DMS53 (cell line): Measurements from ENCODE around the gene EPB41L2.
"Not testable (repeated sequence)": the region's sequence is repeated elsewhere in the genome, so short reads cannot be mapped to it uniquely, and the experiment has no call there.

ENCODE experiments used
- DNase-seq: peaks from one replicate; lab custom pipeline; 2025; lab: John Stamatoyannopoulos, UW

Gene EPB41L2

DNA sequence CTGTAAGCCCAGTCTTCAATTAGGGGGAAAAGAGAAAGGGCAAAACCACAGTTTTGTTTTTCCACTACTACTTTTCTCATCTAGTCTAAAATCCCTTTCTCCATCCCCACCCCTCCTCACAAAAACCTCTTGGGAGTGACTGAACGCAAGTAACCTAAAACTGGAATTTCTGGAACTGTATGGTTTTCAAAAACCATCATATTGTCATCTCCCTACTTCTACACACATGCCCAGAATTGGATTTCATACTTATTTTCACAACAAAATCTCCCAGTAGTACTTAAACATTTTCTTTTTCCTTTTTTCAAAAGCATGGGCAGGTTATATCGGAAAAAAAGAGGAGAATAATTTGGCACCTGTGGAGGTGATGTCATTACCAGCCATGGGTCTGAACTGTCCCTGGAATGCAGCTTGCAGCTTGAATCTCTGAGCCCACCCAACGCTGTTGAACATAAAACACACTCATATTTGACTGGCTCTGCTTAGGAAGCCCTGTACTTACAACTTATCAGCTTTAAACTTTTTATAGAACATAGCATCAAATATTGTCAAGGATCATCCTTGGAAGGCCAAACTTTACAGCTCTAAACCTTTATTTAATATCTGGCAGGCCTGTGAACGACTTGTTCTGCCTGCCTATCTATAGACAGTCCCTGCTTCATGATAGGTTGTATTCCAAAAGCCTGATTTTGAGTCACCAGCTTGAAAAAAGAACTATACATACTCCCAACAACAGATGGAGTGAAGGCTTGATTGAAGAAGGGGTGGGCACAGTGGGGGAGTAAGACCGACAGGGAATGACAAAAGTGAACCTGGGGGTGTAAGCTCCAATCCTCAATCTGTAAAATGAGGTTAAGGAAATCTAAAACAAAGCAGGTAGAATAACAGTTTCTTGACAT lies 59.3 kb downstream of the EPB41L2 start:
- no peak for DNase-seq

DNA sequence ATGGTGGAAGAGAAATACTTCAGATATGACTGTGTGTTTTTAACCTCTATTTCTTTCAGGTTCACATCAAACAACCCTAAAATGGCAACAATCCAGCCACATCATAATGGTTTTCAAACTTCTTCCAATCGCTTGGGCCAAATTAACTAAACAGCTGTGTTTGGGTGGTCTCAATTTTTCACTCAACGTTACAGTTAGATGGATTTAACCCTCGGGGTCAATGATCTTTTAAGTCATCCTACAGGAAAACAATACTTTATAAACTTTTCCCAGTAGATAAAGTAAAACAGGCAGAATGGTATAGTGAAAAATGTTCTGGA lies 60.4 kb downstream of the EPB41L2 start:
- DNase-seq, result no peak

DNA sequence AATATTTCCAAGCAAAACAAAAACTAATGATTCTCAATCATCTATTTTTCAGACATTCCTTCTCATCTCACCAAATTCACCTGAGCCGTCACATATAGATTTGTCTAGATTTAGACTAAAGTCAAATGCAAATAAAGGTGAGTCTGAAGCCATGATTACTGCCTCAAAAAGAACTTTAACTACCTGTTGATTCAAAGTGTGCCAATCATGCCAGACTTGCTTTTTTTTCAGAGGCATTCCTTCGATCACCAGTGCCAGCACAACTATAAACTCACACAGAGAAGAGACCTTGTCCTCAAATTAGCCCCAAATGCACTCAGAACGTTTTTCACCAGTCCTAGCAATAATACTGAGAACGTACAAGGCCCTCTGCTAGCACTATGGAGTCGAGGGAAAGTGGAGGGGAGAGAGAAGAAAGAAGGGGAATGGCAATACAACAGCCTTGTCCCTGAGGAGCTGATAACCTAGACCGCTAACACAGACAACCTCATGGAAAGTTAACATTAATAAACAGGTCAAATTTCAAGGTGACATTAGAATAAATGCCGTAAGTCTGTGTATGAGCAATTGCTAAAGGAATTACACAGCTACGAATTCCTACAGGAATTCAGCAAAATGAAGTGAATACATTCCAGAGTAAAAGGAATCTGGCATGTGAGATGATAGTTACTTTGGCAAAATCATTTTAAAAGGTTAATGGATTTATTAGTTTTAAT lies 60.9 kb downstream of the EPB41L2 start:
- no peak for DNase-seq

DNA sequence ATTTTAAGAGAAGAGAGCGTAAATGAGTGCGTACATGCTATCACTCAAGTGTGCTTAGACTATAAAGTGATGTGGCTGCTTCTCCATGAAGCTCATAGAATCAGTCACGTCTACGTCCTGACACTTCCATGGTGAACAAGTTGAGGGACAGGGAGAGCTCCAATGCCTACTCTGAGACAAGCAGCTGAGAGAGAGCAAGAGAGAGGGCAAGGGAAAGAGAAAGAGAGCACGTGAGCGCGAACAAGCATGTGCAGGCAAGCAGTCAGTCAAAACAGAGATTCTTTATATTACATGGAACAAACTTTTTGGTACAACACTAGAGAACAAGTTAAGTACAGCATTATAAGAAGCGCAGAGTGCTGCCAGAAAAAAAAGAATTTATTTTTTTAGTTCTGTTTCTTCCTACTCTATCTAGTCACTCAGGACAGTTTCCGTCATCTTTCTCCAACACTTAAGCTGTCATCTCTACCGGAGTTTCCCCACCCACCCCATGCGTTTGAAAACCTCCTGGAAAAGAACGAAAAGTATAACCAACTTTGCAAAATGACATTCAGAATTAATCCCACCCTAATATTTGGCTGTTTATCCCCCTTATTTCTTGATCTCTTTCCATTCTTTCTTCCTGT lies 61.8 kb downstream of the EPB41L2 start:
- no peak for DNase-seq

DNA sequence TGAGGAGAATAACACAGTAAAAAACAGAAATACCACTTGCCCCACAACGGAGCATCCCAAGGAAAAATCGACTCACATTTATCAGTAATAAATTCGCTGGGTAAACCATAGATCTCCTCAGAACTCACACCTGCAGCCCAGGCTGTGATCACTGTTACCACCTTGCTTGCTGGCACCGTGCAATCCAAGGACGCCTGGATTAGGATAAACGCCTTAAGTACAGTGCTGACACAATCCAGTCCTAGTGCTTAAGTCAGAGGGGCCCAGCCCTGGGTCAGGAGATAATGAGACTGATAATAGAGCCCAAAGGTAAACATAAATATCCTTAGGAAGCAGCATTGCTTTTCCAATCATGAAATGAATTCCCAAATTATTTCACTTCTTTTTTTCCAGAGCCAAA lies 62.5 kb downstream of the EPB41L2 start:
- no peak for DNase-seq

DNA sequence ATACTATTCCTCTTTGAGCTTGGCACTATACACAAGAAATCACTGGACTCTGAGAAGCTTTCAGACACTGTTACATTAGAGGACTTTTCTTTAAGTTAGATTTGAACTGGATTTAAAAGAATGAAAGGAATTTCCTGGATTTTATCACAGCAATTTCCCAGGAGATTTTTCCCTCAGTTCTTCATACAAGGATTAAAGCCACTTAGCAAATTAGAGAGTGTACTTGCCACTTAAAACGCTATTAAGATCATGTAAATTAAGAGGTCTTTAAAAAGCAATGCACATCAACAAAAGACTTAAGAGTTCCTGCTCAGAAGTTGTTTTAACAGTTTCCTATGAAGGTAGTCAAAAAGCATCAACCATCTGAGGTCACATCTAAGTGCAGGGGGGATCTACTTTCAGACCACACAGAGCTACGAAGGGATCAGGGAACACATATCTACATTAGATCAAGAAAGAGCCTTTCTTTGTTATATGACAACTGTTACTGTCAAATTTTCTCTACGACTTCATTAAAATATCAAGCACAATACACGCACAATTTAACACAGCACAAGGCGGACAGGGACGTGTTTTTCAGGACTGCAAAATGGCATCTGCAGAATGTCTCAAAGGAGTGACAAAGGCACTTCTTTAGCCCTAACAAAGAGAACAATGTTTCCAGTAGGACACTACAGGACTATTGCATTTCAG lies 65.8 kb downstream of the EPB41L2 start:
- DNase-seq, result no peak

DNA sequence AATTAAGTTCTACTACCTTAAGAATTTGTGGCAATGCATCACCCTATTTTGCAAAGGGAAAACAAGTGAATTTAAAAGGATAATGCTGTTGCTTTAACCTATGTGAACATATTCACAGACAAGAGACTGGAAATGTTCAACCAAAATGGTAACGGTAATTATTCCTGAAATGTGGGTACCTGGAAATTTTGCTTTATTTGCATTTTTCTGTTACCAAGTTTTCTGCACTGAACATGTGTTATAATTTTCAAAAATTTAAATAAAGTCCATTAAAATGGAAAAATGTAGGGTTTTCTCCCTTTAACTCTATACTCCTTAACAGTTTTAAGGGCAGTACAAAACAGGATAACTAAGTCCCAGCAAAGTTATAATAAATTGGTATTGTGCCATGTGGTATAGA lies 66.4 kb downstream of the EPB41L2 start:
- no peak for DNase-seq

DNA sequence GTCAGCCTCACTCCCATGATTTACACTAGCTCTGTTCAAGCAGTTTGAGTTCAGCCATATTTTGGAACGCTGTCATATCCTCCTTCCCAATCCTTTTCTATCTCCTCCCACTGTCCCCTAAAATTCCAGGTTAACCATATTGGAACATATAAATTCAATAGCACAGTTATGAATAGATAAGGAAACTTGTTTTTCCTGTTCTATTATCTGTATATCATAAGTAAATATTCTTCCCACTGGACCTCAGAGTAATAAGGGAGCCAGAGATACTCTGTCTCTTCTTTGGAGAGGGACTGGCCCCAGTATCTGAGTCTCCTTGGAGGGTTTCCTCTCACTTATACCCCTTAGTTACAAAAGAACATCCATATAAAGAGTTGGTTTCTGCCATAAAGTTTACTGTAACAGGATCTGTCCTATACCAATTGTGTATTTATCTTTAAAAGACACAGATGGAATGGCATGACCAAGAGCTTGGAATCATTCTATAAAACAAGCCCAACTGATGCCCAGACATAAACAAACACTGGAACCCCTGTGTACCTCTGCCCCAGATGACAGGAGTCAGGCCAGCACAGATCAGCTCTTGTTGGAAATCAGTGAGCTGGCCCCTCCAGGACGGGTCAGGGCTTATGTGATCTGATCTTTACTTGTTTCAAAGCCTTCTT lies 67.1 kb downstream of the EPB41L2 start:
- peak; percentile 50 for DNase-seq

DNA sequence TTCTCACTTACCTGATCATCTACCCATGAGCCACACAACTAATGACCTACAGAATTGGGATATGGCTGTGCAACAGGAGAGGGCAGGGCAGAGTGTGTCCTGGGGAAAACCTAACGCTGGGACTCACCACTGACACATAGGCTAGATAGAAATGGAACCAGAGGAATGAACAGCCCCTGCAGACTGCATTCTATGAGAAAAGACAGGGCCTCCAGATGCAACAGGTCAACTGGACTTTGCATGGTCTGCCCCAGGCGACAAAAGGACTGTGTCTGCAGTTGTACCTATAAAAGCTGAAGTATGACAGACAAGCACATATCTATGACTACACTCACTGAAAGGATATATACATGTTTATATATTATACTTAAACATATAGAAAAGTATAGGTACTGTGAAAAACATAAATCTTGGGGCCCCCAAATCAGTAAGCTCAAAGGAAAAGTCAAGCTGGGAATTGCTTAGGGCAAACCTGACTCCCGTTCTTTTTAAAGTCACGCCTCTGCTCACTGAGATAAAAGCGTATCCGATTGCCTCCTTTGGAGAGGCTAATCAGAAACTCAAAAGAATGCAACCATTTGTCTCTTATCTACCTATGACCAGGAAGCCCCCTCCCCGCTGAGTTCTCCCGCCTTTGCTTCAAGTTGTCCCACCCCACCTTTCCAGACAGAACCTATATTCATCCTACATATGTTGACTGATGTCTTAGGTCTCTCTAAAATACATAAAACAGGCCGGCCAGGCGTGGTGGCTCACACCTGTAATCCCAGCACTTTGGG lies 68.5 kb downstream of the EPB41L2 start:
- DNase-seq, result no peak

DNA sequence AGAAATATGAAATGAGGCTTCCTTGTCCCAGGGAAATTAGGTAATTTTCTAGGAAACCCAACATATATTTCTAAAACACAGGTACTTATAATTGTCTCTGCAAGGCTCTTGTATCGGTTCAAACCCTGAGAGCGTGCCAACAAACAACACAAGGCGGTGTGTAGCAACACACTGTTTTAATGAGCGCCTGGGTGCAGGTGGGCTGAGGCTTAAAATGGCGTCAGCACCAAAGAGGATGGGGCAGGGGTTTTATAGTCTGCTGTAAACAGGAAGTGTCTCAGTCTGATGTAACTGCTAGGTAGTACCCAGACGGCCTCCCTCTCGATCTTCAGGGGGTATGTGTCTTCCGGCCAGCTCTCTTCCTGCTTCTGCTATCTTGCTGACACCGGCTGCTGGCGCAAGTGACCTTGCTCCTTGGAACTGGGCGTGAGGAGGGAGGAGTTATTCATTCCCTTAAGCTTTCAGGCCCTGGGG lies 69.7 kb downstream of the EPB41L2 start:
- DNase-seq, result no peak

DNA sequence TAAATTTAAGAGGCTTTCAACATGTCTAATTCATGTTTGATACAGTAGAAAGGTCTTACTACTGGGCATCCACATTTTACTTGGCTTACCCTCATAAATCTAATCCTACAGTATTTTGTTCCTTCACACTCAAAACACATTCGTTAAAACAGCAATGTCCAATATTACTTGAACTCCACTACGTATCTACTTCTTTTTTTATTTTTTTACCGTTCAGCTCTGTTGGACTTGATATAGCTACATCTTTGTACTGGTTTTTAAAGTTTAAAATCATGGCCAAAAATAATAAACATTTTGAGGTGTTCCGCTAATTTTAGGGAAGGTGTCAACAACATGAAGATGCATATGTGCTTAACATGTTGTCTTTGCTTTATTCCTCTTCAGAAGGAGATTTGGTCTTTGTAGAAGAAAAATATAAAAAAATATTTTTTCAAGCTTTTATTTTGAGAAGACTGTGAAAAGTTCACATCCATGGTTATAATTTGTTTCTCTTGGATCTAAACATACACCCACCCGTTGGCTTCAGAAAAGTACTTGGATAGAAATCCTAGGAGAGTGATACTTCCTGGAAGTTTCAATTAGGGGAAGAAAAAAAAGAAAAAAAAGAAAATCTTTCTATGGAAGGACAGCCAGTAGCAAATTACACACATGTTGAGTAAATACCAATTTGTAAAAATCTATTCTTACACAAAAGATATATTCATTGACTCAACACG lies 71.5 kb downstream of the EPB41L2 start:
- DNase-seq, result no peak

DNA sequence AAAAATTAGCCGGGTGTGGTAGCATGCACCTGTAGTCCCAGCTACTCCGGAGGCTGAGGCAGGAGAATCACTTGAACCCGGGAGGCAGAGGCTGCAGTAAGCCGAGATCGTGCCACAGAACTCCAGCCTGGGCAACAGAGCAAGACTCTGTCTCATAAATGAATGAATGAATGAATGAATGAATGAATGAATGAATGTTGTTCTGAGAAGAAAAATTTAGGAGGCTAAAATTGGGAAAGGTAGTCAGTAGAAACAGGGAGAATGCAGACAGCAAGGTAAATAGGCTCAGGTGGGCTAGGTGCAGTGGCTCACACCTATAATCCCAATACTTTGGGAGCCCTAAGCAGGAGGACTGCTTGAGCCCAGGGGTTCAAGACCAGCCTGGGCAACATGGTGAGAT lies 75.5 kb downstream of the EPB41L2 start:
- DNase-seq, result not testable (repeated sequence)

DNA sequence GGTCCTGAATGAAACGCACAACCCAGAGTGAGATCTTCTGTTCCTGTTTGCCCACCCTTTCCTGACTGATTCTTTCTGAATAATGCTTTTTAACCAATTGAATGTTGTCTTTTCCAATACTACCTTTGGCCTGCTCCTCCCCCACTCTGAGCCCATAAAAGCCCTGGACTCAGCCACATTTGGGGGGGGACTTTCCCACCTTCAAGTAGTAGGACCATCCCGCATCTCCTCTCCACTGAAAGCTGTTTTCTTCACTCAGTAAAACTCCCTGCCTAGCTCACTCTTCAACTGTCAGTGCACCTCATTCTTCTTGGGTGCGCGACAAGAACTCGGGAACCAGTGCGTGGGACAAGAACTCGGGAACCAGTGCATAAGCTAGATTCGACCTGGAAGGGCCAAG lies 77.9 kb downstream of the EPB41L2 start:
- no peak for DNase-seq

DNA sequence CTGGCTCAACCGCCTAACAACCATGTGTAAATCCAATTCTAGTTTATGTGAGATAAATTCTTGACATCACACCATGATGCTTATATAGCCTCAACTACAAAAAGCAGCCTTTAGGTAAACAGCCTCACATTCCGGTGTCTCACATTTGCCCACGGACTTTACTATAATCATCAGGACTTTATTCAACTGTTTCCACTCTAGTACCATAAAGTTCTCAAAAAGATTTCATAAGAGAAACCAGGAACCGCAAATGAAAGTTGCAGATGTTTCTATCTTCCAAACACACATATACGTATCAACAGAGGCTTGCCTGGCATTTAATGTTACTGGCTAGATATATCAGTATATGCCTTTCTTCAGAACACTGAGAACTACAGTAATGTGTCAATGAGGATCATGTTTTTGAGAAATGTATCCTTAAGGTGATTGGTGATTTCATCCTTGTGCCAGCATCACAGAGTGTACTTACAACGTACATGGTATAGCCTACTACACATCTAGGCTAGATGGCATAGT lies 80.0 kb downstream of the EPB41L2 start:
- DNase-seq, result no peak

DNA sequence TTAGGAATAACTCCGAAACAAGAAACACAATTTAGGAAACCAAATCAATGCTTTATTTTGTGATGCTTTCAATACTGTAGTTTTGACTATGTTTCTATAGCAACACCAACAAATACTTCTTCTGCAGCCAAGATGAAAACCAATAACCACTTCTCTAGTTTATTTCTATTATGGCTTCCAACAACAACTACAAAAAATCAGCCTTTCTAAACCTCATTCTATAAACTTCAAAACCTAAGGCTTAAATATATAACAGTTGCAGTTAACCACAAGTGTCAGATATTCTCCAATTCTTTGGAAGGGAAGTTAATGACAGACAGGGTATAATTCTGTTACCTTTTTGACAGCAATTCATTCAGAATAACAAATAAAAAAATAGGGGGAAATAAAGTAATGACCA lies 80.9 kb downstream of the EPB41L2 start:
- no peak for DNase-seq

DNA sequence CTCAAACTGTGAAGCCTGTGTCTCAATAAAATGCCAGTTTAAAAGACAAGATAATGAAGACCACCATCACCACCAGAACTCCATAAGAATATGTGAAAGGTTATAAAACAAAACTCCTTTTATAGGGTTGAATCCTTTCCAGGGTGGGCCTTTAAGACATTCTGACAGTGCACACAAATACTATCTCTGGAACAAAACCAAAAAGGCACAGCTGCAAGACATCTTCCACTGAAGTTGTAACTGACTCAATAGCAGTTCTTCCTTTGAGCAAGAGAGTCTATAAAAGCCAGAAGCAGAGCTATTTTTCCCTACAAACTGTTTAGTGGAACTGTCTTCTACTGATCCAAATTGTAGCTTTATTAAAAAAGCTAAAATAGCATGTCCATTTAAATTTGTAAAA lies 81.6 kb downstream of the EPB41L2 start:
- DNase-seq, result no peak

DNA sequence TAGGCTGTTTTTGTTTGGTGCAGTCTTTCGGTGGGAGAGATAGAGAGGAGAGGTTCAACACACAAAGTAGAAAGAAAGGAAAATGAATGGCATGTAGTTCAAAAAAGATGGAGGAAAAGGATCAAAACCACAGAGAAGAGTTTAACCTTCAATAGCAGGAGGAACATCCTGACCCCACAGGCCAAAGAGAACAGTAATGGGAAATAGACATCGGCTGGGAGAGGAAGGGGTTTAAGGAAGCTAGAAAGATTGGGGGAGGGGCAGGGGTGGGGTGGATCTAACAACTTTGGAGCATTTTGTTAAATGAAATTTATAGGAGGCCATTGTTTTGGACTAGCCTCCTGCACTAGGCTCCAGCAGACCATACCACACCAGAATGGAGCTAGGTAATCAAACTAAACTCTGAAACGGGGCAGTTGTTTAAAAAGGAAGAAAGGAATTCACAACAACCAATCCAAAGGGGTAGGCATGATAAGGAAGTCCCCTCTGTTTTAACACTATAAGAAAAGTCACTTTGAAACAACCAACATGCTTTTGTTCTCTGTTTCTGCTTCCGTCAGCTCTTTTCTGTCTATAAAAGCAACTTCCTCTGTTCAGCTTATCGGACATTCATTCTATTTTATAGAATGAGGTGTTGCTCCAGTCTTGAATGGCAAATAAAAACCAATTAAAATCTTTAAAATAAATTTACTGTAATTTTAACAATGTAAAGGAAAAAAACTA lies 82.6 kb downstream of the EPB41L2 start:
- no peak for DNase-seq

DNA sequence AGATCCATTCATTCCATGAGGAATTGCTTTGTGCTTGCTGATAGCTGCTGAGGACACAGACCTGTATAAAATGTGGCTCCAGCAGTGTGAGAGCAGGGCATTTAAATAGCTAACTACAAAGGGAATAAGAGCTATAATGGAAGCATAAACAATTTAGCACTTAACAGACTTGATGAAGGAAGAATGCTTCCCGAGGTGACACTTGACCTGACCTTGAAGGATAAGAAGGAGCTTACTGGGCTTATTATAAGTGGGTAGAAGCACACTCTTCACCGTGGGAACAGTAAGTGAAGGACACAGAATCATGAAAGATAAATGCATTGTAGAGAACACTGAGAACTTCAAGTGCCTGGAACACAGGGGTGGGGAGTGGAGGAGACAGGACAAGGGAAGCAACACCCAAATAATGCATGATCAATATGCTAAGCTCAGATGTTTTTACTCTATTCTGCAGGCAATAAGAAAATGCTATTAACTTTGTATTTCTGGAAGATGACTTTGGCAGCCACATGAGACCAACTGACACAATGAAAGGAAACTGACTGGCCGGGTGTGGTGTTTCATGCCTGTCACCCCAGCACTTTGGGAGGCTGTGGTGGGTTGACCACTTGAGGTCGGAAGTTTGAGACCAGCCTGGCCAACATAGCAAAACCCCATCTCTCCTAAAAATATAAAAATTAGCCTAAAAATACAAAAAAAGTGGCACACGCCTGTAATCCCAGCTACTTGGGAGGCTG lies 84.2 kb downstream of the EPB41L2 start:
- DNase-seq, result peak; percentile 11

DNA sequence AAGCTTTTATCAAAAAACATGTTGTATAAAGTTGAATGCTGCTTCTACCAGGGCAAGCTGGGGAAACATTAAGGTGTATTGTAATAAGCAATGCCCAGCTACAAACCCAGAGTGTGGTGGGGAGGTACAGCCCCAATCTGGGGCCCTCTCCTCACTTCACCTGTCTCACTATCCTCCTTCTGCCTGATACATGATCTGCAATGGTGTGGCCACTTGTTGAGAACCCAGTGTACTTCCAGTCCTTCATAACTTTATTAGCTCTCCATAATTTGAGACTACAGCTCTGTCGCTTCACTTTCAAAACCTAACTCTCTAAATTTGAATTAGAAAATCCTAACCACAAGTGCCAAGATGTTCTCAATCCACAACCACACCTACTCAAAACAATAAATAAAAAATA lies 84.9 kb downstream of the EPB41L2 start:
- DNase-seq, result no peak
